ENCODE measurements around the gene KPNB1.

GRCh38 chr17:47669081-47669480 is 19.4 kb downstream of the KPNB1 start:
- TF ChIP-seq, protein P1, sequence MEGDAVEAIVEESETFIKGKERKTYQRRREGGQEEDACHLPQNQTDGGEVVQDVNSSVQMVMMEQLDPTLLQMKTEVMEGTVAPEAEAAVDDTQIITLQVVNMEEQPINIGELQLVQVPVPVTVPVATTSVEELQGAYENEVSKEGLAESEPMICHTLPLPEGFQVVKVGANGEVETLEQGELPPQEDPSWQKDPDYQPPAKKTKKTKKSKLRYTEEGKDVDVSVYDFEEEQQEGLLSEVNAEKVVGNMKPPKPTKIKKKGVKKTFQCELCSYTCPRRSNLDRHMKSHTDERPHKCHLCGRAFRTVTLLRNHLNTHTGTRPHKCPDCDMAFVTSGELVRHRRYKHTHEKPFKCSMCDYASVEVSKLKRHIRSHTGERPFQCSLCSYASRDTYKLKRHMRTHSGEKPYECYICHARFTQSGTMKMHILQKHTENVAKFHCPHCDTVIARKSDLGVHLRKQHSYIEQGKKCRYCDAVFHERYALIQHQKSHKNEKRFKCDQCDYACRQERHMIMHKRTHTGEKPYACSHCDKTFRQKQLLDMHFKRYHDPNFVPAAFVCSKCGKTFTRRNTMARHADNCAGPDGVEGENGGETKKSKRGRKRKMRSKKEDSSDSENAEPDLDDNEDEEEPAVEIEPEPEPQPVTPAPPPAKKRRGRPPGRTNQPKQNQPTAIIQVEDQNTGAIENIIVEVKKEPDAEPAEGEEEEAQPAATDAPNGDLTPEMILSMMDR (IDR thresholded peaks at IDR 0.05; ENCODE audit: insufficient read depth, low read length, poor library complexity, severe bottlenecking) = no peak
- TF ChIP-seq EZH2phosphoT487 (conservative IDR thresholded peaks at IDR 0.05; ENCODE audit: low read length) = no peak

All from SU-DHL-6 (cell line).